GM18499 (cell line): Measurements from ENCODE around the gene RSBN1L.
"Not testable (repeated sequence)": the region's sequence is repeated elsewhere in the genome, so short reads cannot be mapped to it uniquely, and the experiment has no call there.

Experiments
- ATAC-seq: cut with Tn5 transposase; IDR thresholded peaks from one replicate; pipeline ENCODE4 v1.9.1; 2021; ENCODE audit warnings: moderate number of reproducible peaks; ENCODE audit not compliant: insufficient read depth, unreplicated experiment

The RSBN1L gene

GRCh38 chr7:77696057-77696642, at the start of gene RSBN1L:
RSBN1L (plus strand) TSS chr7:77696459; CDS start chr7:77696470, 11 bp downstream.
- ATAC-seq: peak; percentile 92

DNA sequence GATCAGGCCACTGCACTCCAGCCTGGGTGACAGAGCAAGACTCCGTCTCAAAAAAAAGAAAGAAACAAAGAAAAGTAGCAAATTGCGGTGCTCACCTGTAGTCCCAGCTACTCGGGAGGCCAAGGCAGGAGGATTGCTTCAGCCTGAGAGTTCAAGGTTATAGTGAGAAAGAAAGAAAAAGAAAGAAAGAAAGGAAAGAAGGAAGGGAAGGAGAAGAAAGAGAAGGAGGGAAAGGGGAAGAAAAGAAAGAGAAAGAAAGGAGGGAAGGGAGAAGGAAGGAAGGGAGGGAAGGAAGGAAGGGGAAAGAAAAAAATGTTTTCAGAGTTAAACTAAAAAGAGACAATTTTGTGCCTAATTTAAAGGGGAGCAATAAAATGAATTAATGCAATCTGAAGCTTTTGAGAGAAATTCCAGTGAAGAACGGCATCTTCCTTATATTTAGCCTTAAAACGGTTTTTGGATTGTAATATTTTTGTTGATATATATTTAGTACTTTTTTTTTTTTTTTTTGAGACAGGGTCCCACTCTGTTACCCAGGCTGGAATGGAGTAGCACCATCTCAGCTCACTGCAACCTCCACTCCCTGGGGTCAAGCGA, 47.4 kb upstream of the RSBN1L start:
- ATAC-seq: no peak

- ATAC-seq: no peak
These were observed 46.4 kb upstream of the RSBN1L start for GRCh38 chr7:77649716-77650349.

GRCh38 chr7:77651575-77652162, 44.6 kb upstream of the RSBN1L start:
- no peak for ATAC-seq

DNA sequence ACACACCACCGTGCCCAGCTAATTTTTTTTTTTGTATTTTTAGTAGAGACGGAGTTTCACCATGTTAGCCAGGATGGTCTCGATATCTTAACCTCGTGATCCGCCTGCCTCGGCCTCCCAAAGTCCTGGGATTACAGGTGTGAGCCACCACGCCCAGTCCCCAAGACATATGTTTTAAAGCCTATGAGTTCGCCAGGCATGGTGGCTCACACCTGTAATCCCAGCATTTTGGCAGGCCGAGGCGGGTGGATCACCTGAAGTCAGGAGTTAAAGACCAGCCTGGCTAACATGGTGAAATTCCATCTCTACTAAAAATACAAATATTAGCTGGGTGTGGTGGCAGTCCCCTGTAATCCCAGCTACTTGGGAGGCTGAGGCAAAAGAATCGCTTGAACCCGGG, 43.4 kb upstream of the RSBN1L start:
- not testable (repeated sequence) for ATAC-seq

DNA sequence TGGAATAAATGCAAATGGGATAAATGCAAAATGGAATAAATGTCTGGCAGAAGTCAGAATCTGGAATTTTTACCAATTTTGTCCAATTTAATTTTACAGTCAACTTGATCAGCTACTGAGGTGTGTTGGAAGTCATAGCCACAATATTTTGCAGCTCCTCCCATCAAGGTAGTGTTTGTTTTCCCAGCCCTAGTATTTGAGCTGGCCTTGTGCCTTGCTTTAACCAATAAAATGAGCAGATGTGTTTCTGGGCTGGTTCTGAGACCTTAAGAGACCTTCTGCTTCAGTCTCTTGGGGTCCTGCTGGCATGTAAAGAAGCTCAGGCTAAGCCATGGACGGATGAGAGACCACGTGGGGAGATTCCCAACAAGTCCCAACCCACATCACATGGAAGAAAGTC, 42.7 kb upstream of the RSBN1L start:
- no peak for ATAC-seq

GRCh38 chr7:77655356-77655755, 40.9 kb upstream of the RSBN1L start:
- no peak for ATAC-seq

DNA sequence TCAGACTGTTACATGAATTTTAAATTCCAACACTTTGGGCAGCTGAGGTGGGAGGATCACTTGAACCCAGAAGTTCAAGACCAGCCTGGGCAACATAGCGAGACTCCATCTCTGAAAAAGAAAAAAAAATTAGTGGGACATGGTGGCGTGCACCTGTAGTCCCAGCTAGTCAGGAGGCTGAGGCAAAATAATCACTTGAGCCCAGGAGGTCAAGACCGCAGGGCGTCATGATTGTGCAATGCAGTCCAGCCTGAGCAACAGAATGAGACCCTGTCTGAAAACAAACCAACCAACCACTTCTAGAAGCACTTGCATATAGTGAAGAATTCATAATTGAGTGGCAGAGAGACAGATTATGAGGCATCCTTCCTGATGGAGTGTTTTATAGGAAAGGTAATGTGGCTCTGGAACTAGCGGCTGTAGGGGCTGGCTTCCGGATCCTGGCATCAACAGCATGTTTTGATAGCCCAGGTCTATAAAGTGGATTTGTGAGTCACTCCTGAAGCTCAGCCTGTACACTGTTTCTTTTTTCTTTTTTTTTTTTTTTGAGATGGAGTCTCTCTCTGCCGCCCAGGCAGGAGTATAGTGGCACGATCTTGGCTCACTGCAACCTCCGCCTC, 40.3 kb upstream of the RSBN1L start:
- ATAC-seq: no peak

DNA sequence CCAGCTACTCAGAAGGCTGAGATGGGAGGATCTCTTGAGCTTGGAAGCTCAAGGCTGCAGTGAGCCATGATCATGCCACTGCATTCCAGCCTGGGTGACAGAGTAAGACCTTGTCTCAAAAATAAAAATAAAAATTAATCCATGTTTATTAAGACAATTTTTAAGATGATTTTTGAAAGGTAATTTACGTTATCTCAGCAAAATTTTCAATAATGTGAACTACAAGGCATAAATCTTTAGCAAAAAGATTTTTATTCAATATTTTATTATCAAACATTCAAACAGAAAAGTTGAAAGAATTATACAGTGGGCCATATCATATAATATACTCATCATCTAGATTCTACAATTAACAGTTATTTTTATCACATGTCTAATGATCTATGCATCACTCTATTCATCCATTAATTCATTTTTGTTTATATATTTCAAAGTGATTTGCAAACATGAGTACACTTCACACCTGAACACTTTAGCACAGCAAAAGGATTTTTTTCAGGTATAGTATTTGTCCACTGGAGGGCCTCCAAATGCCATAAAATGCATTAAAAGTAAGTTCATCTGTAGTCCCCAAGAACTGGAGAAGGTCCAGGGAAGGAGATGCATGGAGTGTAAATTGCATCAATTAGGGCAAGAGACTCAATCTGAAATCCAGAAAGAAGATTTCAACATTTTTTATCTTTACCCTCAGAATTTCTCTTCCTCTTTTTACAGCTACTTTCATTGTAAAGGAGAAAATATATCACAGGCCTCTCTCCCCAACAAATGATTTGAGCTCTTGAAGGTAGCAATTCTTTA, 38.6 kb upstream of the RSBN1L start:
- no peak for ATAC-seq

DNA sequence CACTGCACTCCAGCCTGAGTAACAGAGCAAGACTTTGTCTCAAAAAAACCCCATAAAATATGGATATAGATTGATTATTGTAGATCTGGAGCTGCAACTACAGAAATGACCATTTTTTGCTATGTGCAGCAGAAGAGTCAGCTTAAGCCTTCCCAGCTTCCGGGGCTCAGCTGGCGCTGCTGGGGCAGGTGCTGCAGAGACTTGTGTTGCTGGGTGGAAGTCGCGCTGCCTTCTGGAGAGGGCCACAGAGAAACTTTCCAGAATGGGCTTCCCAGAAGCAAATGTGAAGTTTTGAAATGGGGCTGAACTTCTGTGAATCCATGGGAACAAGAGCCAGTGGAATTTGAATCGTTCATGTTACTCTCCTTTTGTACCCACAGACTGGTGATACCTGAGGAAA, 37.3 kb upstream of the RSBN1L start:
- no peak for ATAC-seq

DNA sequence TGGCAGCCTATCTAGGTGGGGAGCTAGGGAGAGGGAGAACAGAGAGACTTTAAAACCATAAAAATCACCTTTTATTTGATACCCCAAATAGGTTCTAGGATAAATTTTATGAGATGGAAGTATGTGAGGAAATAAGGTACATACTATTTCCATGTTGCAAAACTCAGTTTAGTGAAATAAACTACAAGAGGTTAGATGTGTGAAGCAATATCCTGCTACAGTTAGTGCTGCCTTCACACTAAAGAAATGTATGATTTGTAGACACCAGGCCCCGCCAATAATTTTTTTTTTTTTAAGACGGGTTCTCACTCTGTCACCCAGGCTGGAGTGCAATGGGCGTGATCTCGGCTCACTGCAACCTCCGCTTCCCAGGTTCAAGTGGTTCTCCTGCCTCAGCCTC, 34.4 kb upstream of the RSBN1L start:
- no peak for ATAC-seq

GRCh38 chr7:77662869-77663268, 33.4 kb upstream of the RSBN1L start:
- ATAC-seq: no peak

- no peak for ATAC-seq
These were observed 31.5 kb upstream of the RSBN1L start for GRCh38 chr7:77664715-77665114.

GRCh38 chr7:77665161-77665560, 31.1 kb upstream of the RSBN1L start:
- no peak for ATAC-seq

GRCh38 chr7:77667459-77668086, 28.7 kb upstream of the RSBN1L start:
- ATAC-seq: no peak

GRCh38 chr7:77674878-77675277, 21.4 kb upstream of the RSBN1L start:
- no peak for ATAC-seq

DNA sequence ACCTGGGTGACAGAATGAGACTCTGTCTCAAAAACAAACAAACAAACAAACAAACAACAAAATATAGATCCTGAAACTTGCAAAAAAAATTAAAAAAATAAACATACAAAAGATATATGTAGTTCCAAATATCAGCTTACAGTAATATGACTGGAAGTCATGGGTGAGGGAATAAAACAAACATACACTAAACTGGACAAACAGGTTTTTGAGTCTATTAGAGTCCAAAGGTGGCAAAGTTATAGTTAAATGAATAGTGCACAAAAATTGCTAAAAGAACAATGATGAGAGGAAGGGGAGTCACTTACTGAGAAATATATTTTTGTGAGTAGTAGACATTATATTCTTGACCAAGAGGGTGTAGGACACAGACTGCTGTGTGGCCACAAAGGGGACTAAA, 16.7 kb upstream of the RSBN1L start:
- ATAC-seq: no peak

DNA sequence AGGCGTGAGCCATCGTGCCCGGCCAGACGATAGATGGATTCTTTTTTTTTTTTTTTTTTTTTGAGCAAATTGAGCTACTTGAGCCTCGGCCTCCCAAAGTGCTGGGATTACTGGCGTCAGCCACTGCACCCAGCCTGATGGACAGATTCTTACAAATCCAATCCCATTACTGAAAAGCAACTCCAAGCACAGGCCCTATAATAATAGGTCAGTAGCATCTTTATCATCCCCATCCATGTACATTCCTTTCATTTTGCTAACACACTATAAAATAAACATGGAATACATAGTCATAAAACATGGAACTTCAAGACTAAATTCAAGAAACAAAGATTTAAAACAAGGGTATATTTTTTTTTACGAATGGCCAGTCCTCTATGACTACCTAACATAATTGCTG, 16.0 kb upstream of the RSBN1L start:
- ATAC-seq: no peak

GRCh38 chr7:77684030-77684429, 12.2 kb upstream of the RSBN1L start:
- ATAC-seq: no peak

DNA sequence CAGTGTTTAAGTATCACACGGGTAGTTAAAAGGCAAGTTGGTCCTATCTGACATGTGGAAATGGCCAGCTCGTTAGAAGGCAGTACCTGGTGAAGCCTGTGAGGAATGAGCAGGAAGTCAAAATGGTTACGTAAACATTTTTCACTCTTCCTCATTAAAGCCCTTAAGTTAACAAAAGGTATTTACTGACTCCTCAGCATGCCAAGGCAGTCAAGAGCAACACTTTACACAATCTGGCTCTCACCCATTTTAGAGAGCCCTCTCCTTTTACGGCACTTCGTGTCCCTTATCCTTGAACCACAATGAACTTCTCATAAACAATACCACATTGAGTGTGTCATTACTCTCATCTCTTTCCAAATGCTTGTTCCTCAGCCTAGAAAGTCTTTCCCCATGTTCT, 11.0 kb upstream of the RSBN1L start:
- ATAC-seq: no peak
